NCI-H1105 (cell line): Measurements from ENCODE around the gene ERC2.

Experiments used
- DNase-seq: peaks from one replicate; lab custom pipeline; 2025; lab: John Stamatoyannopoulos, UW

ERC2 gene

GRCh38 chr3:55591888-55592287, 876.4 kb downstream of the ERC2 start:
- DNase-seq: no peak

GRCh38 chr3:55588146-55588765, 880.0 kb downstream of the ERC2 start:
- DNase-seq: no peak

GRCh38 chr3:55585856-55586255, 882.4 kb downstream of the ERC2 start:
- DNase-seq: no peak

GRCh38 chr3:55584716-55585368, 883.4 kb downstream of the ERC2 start:
- DNase-seq: no peak

GRCh38 chr3:55584030-55584429, 884.2 kb downstream of the ERC2 start:
- DNase-seq: no peak

GRCh38 chr3:55583475-55583874, 884.8 kb downstream of the ERC2 start:
- no peak for DNase-seq

- no peak for DNase-seq
Measured at GRCh38 chr3:55579496-55579895, 888.8 kb downstream of the ERC2 start.

GRCh38 chr3:55576621-55577388, 891.5 kb downstream of the ERC2 start:
- no peak for DNase-seq

- DNase-seq: no peak
Measured at GRCh38 chr3:55574671-55575070, 893.6 kb downstream of the ERC2 start.

GRCh38 chr3:55572816-55573215, 895.5 kb downstream of the ERC2 start:
- no peak for DNase-seq

GRCh38 chr3:55571913-55572312, 896.4 kb downstream of the ERC2 start:
- no peak for DNase-seq

GRCh38 chr3:55571216-55571813, 897.0 kb downstream of the ERC2 start:
- DNase-seq: no peak

- DNase-seq: no peak
Measured at GRCh38 chr3:55570271-55570711, 898.0 kb downstream of the ERC2 start.

- DNase-seq: no peak
Measured at GRCh38 chr3:55569033-55569599, 899.2 kb downstream of the ERC2 start.

GRCh38 chr3:55567615-55568014, 900.7 kb downstream of the ERC2 start:
- DNase-seq: no peak

GRCh38 chr3:55567121-55567520, 901.1 kb downstream of the ERC2 start:
- no peak for DNase-seq

GRCh38 chr3:55565521-55565920, 902.7 kb downstream of the ERC2 start:
- DNase-seq: no peak

GRCh38 chr3:55564726-55565125, 903.5 kb downstream of the ERC2 start:
- DNase-seq: no peak

- no peak for DNase-seq
Measured at GRCh38 chr3:55562700-55563099, 905.6 kb downstream of the ERC2 start.

- no peak for DNase-seq
Measured at GRCh38 chr3:55559500-55560423, 908.5 kb downstream of the ERC2 start.

- DNase-seq: no peak
Measured at GRCh38 chr3:55558316-55558715, 910.0 kb downstream of the ERC2 start.
